Loucy (cell line): ENCODE results near the gene MACROH2A1.

Experiments used
- EZH2phosphoT487 ChIP-seq: fragments of 200-600 bp; IDR thresholded peaks from 2 replicates; pipeline ENCODE4 v1.6.1; 2018; ENCODE audit warnings: antibody characterized with exemption, mild to moderate bottlenecking, moderate library complexity, borderline replicate concordance
- TF ChIP-seq, protein P1 (sequence below): fragments of 200-600 bp; sonication (generic); conservative IDR thresholded peaks from 2 replicates; pipeline ENCODE4 v1.5.1; 2014; ENCODE audit warnings: mild to moderate bottlenecking, antibody characterized with exemption, low read length

GRCh38 chr5:135382106-135382790 lies 16.8 kb downstream of the MACROH2A1 start:
- TF ChIP-seq, protein P1, sequence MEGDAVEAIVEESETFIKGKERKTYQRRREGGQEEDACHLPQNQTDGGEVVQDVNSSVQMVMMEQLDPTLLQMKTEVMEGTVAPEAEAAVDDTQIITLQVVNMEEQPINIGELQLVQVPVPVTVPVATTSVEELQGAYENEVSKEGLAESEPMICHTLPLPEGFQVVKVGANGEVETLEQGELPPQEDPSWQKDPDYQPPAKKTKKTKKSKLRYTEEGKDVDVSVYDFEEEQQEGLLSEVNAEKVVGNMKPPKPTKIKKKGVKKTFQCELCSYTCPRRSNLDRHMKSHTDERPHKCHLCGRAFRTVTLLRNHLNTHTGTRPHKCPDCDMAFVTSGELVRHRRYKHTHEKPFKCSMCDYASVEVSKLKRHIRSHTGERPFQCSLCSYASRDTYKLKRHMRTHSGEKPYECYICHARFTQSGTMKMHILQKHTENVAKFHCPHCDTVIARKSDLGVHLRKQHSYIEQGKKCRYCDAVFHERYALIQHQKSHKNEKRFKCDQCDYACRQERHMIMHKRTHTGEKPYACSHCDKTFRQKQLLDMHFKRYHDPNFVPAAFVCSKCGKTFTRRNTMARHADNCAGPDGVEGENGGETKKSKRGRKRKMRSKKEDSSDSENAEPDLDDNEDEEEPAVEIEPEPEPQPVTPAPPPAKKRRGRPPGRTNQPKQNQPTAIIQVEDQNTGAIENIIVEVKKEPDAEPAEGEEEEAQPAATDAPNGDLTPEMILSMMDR, result no peak
- no peak for TF ChIP-seq EZH2phosphoT487
